GM12891 (cell line): Measurements from ENCODE around the gene ZNF563.

Experiments
- DNase-seq: peaks from one replicate; pipeline ENCODE4 v3.0.0; 2011; ENCODE audit warnings: low spot score; ENCODE audit not compliant: insufficient read length
- FAIRE-seq: peaks from 2 replicates; lab custom pipeline; 2011; peaks lifted over from hg19 to GRCh38; lab: Jason Lieb, UNC
- PAX5 ChIP-seq: IDR thresholded peaks from 2 replicates; pipeline ENCODE4 v1.6.1; 2011; ENCODE audit warnings: low read length, moderate library complexity, mild to moderate bottlenecking; ENCODE audit not compliant: insufficient read depth, severe bottlenecking
- POLR2A ChIP-seq: IDR thresholded peaks from 2 replicates; pipeline ENCODE4 v1.6.1; 2011; ENCODE audit warnings: low read depth, low read length, control low read depth
- POLR2AphosphoS5 ChIP-seq: IDR thresholded peaks from 2 replicates; pipeline ENCODE4 v1.6.1; 2011; ENCODE audit warnings: low read depth, low read length, control low read depth
- POU2F2 ChIP-seq: IDR thresholded peaks from 2 replicates; pipeline ENCODE4 v1.6.1; 2011; ENCODE audit warnings: low read depth, mild to moderate bottlenecking, control low read depth, low read length, moderate library complexity
- SPI1 ChIP-seq: IDR thresholded peaks from 2 replicates; pipeline ENCODE4 v1.6.1; 2011; ENCODE audit warnings: low read depth, low read length, control low read depth
- TAF1 ChIP-seq: IDR thresholded peaks from 2 replicates; pipeline ENCODE4 v1.6.1; 2011; ENCODE audit warnings: low read depth, low read length, control low read depth

Gene ZNF563

GRCh38 chr19:12272386-12272785 lies 61.0 kb downstream of the ZNF563 start:
- FAIRE-seq = no peak
- no peak for TF ChIP-seq TAF1
- no peak for TF ChIP-seq POLR2A
- TF ChIP-seq PAX5 = no peak
- no peak for TF ChIP-seq POU2F2
- no peak for TF ChIP-seq POLR2AphosphoS5

GRCh38 chr19:12270854-12271253 lies 62.6 kb downstream of the ZNF563 start:
- TF ChIP-seq POU2F2 (no peak), TAF1 (no peak), POLR2AphosphoS5 (no peak), PAX5 (no peak), POLR2A (no peak), SPI1 (no peak)
- DNase-seq = no peak
- FAIRE-seq = no peak

More at GRCh38 chr19:12272386-12272785, 61.0 kb downstream of the ZNF563 start:
- no peak for DNase-seq
